Cardiac muscle cell (in vitro differentiated cells and primary cell): ENCODE data around the gene FKBP15. TPM values are rescaled to one million over a fixed set of nuclear protein-coding genes. Genes with fewer than 3 reads are reported as not detected.

Experiments
- DNase-seq, 2 donors: peaks; one replicate each; pipeline versions ENCODE4 v3.0.0 to v3.0.0-alpha.2; 2010 to 2017; ENCODE audit warnings: low read depth in 1 of 2, low spot score in 1 of 2
- H3K27ac ChIP-seq: fragments of 200-600 bp; sonication (generic); 2 replicates; pipeline ENCODE4 v1.5.1; 2016
- H3K27me3 ChIP-seq: fragments of 200-600 bp; sonication (generic); 2 replicates; pipeline ENCODE4 v1.6.0; 2016; ENCODE audit warnings: control low read depth
- H3K36me3 ChIP-seq: fragments of 200-600 bp; sonication (generic); 2 replicates; pipeline ENCODE4 v1.5.1; 2016; ENCODE audit warnings: control low read depth
- H3K4me1 ChIP-seq: fragments of 200-600 bp; sonication (generic); 2 replicates; pipeline ENCODE4 v1.8.1; 2017; ENCODE audit warnings: low read depth, mild to moderate bottlenecking, mixed run types
- H3K4me3 ChIP-seq: fragments of 200-600 bp; sonication (generic); 2 replicates; pipeline ENCODE4 v1.5.1; 2016; ENCODE audit warnings: mild to moderate bottlenecking
- H3K9me3 ChIP-seq: fragments of 200-600 bp; sonication (generic); 2 replicates; pipeline ENCODE4 v1.5.1; 2017; ENCODE audit warnings: low read depth, mild to moderate bottlenecking, control low read depth
- polyA plus RNA-seq: library from polyadenylated mRNA; unstranded; fragments of >200 nt; fragmentation: Nextera tagmentation; extraction: Ambion mirVana; gene quantifications from 2 replicates; pipeline ENCODE4 v1.2.1, GENCODE V29; 2016
- total RNA-seq: library from RNA; depleted of rRNA; stranded (reverse); fragments of >200 nt; gene quantifications from 2 replicates; pipeline ENCODE4 v1.2.3, GENCODE V29; 2016
- TF ChIP-seq, protein P1 (sequence below): IDR thresholded peaks from 2 replicates; pipeline ENCODE4 v1.5.1; 2012; ENCODE audit warnings: low read depth, mild to moderate bottlenecking, low read length

Gene FKBP15
- total and polyA plus RNA-seq, 2 experiments from 2014 or later = 10.9 to 20.6 TPM

DNA sequence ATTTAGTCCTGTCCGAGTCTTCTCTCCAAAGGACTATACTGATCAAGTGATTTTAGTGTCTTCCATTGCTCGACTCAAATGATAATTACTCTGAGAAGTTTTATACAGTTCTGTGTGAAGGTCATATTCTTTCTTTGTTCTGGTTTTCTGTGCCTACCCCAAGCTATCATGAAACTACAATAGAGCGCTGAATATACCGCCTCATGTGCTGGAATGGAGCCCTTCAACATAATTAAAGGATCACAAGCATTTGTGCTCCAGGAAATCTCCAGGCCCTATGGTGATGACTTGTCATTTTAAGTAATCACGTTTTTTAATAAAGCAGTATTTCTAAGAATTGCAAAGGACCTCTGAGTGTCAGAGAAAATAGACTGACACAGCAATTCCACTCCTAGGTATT is 81.1 kb downstream of the FKBP15 start:
- H3K4me3 ChIP-seq = no peak overlapping the region
- H3K27me3 ChIP-seq = no peaks in the 10 kb centered on the region
- no peak overlapping the region for H3K27ac ChIP-seq
- TF ChIP-seq, protein P1, sequence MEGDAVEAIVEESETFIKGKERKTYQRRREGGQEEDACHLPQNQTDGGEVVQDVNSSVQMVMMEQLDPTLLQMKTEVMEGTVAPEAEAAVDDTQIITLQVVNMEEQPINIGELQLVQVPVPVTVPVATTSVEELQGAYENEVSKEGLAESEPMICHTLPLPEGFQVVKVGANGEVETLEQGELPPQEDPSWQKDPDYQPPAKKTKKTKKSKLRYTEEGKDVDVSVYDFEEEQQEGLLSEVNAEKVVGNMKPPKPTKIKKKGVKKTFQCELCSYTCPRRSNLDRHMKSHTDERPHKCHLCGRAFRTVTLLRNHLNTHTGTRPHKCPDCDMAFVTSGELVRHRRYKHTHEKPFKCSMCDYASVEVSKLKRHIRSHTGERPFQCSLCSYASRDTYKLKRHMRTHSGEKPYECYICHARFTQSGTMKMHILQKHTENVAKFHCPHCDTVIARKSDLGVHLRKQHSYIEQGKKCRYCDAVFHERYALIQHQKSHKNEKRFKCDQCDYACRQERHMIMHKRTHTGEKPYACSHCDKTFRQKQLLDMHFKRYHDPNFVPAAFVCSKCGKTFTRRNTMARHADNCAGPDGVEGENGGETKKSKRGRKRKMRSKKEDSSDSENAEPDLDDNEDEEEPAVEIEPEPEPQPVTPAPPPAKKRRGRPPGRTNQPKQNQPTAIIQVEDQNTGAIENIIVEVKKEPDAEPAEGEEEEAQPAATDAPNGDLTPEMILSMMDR = no peak
- DNase-seq = no peak
- H3K9me3 ChIP-seq = no peaks in the 10 kb centered on the region
- no peaks in the 10 kb centered on the region for H3K4me1 ChIP-seq
- no peaks in the 10 kb centered on the region for H3K36me3 ChIP-seq

DNA sequence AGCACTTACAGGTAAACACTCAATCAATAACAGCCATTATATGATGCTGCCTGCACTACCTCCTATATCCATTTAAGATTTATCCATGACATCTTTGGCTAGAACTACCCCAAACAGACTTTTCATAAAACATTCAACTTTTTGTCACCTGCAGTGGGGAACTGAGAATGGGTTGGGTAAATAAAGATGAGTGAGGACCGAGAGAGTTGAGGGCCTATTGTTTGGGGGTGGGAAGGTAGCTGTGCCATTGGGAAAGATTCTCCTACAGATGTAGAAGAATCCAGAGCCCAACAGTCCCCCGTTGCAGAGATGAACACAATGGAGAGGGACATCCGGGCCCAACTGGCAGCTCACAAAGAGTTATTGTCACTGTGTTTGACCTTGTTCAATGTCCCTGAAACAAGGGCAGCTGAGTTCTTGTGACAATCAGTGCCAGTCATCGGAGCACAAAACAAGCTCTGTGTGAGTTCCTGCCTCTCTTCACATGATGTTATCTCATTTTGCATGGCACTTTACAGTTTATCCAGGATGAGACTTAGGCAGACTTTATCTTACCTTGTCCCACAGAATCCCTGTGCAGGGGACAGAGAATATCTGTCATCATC is 81.8 kb downstream of the FKBP15 start:
- no peaks in the 10 kb centered on the region for H3K4me1 ChIP-seq
- no peak overlapping the region for H3K4me3 ChIP-seq
- TF ChIP-seq, protein P1 = no peak
- H3K27ac ChIP-seq = no peak overlapping the region
- H3K9me3 ChIP-seq = no peaks in the 10 kb centered on the region
- DNase-seq = no peak
- no peaks in the 10 kb centered on the region for H3K27me3 ChIP-seq
- no peaks in the 10 kb centered on the region for H3K36me3 ChIP-seq

DNA sequence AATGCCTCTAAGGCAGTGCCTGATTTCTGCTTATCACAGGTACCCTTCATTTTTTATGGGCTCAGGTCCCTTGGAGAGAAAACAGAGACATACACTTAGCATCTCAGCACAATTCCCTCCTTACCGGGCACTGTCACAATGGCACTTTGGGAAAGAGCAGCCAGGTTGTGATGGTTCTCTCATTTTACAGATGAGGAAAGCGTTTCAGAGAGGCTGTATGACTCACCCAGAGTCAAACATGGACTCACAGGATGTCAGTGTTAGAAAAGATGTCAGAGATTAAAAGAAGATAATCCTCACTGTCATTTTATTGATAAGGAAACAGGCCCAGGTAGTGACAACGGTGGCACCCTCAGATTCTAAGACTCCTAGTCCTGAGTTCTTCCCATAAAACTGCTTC is 82.3 kb downstream of the FKBP15 start:
- no peaks in the 10 kb centered on the region for H3K9me3 ChIP-seq
- no peaks in the 10 kb centered on the region for H3K4me1 ChIP-seq
- no peaks in the 10 kb centered on the region for H3K27me3 ChIP-seq
- no peak overlapping the region for H3K4me3 ChIP-seq
- no peak for DNase-seq
- TF ChIP-seq, protein P1 = no peak
- no peak overlapping the region for H3K27ac ChIP-seq
- H3K36me3 ChIP-seq = no peaks in the 10 kb centered on the region

DNA sequence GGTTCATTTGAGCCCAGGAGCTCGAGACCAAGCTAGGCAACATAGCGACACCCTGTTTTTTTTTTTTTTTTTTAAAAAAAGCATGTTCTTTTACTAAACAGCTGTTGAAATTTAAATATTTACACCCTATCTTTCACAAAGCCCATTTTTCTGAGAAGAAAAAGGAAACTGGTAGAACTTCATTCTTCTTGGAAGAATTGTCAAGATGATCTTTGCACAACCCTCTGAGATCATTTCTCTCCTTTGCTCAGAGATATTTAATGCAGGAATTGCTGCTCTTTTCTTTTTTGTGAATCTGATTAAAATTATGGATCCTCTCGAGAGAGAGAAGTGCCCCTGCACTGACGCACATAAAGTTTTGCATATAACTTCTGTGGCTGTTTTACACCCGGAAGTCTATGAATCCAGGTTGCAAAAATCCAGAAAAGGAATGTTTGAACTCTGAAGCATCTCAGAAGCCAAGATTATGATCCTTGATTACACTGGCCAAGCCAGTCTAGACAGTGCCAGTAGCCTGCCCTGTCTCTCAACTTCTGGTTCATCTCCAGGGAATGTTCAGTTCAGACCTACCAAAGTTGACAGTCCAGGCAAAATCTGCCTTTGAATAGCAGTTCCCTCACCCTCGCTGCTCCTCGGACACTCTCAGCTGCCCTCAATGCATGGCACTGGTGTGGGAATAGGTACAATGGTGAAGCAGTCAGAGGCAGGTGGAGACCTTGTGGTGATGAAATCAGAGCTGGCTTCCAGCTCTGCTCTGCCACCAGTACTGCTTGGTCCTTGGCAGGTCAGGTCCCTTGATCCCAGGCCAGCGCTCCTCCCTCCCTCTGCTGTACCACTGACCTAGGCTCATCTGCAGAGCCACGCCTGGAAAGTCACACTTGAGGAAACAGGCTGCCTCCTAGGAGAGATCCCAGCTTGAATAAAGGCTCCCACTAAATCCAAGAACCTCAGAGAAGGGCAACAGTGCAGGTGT is 83.6 kb downstream of the FKBP15 start:
- H3K27me3 ChIP-seq = no peaks in the 10 kb centered on the region
- H3K36me3 ChIP-seq = no peaks in the 10 kb centered on the region
- H3K9me3 ChIP-seq = no peaks in the 10 kb centered on the region
- no peak overlapping the region for H3K4me3 ChIP-seq
- H3K4me1 ChIP-seq = no peaks in the 10 kb centered on the region
- no peak overlapping the region for H3K27ac ChIP-seq
- TF ChIP-seq, protein P1 = no peak
- no peak for DNase-seq

DNA sequence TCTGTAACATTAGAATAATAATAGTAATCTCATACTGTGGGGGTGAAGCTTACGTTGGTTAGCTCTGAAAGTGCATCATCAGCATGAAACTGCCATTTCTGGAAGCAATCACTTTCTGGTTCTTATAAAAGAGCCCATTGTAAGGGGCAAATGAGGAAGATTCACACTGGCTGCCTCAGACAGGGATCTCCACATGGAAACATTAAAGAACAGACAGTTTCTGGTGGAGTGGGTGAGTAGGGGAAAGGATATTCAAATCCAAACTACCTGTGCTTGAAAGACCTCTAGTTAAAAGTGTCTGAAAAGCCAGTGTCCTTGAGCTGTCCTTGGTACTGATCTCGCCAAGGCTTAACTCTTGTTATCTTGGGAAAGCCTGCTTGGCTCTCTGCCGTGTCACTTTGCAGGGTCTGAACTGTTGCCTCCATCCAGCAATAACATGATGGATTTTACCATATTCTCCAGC is 89.4 kb downstream of the FKBP15 start:
- Histone ChIP-seq H3K36me3 (no peaks in the 10 kb centered on the region), H3K27me3 (no peaks in the 10 kb centered on the region), H3K4me3 (no peak overlapping the region), H3K4me1 (no peaks in the 10 kb centered on the region), H3K27ac (no peak overlapping the region), H3K9me3 (no peaks in the 10 kb centered on the region)
- TF ChIP-seq, protein P1 = no peak
- peak; percentile 47 to 71 for DNase-seq
